GM19193 (cell line): ENCODE measurements around the gene ABHD11.

Experiments
- POLR2A ChIP-seq: IDR thresholded peaks from 4 replicates; pipeline ENCODE4 v1.6.1; 2011; ENCODE audit not compliant: insufficient read depth, insufficient read length; ENCODE audit errors: extremely low read depth

Gene ABHD11

DNA sequence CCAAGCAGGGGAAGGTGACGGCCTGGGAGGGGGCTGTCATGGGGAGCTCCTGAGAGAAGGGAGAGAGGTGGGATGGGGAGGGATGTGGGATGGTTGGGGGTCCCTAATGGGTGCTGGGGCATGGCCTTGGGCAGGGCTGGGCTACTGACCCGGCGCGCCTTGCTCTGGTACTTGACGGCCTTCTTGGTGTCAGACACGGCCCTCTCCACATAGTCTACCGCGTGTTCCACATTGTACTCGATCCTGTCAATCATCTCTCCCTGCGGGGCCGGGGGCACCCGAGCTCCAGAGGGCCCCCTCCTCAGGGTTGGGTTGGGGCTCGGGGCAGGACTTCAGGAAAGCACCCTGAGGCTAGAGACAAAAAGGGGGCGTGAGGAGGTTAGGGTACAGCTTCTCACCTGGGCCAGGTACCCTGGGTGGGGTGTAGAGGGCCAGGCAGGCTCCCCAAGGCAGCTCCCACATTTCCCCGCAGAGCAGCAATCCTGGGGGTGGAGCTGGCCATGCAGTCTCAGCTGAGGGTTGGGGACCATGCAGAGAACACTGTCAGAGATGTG, 37.9 kb downstream of the ABHD11 start:
- TF ChIP-seq POLR2A: no peak

DNA sequence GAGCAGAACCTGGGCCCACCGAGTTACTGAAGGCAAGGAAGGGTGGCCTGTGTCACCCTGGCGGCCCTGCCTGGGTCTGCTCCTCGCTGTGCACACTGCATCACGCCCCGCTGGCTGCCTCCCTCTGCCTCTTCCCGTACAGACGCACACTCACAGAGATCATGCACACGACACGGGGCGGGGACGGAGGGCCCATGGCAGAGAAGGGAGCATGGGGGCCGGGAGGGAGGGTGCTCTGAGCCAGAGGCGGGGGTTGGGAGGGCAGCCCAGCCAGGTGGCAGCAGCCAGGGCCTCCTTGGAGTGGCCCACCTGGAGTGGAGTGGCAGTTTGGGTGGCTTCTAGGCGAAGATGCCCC, 38.6 kb downstream of the ABHD11 start:
- TF ChIP-seq POLR2A: no peak

DNA sequence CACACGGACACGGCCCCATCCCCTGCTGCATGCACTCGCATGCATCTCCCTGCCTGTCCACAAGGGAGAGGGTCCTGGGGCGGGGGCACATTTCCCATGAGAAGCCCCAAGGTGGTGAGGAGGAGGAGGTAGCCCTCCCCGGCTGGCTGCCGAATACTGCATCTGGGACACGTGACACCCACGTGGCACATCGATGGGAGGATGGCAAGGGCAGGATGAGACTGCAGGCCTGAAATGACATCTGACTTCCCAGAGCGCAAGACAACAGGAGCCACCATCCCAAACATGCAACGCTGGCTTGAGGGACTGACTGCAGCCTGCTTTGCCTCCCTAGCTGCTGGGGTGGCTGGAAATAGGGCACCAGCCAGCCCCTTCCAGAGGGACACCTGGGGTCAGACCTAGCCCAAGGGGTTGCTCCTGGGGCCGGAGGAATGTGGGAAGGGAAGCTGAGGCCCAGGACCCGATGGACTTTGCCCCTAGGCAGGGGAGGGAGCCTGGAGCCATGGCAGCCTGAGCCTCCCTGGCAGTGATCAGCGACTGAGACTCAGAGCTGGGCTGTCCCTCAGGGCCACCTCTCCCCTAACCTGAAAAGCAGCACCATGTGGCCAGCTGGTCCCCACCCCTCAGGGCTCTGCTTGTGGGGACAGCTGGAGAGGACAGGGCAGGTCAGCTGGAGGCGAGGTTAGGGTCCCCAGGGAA, 39.1 kb downstream of the ABHD11 start:
- TF ChIP-seq POLR2A: no peak

DNA sequence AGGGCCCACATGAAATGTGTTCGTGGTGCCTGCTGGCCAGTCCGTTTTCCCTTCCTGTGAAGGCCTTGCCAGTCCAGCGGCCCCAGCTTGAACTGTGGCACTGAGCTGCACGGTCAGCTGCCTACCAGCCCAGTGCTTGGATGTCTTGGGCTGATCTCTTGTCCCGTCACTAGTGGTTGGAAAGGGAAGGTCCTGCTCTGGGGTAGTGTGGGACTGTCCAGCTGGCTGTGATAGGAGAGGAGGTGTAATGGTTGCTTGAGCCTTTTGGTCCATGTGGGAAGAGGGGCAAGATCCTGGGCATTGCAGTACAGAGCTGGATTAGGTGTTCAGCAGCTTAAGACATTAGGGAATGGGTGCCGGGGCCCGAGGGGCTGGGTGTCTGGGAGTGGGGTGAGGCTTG, 40.2 kb downstream of the ABHD11 start:
- no peak for TF ChIP-seq POLR2A

DNA sequence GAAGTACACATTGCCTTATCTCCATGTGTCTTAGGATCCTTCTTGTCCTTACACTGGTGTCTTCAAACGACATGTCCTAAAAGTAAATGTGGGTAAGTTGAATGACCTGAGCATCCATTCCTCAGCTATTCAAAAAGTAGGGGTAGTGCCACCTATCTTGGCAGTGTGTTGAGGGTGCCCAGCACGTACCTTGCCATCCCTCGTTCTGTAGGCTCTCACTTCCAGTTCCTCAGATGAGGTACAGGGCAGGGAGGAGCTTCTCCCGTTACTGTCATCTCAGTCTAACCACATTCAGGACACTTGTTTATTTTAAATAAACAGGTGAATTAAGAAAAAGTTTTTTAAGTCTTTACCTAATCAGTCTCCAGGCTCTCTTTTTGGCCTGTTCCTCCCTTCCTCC, 42.2 kb downstream of the ABHD11 start:
- no peak for TF ChIP-seq POLR2A

DNA sequence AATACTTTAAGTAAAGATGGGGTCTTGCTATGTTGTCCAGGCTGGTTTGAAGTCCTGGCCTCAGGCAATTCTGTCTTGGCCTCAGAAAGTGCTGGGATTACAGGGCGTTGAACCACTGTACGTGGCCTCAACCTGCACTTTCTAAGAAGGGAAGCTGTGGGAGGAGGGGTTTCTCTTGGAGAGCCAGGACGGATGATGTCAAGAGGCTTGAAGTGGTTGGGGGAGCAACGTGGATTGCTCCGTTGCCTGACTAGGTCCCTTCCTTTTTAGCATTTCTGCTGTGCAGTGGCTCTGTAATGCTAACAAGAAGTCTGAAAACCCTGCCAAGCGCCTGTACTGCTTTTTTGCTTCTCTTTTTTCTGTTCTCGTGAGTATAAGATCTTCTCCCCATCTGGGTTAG, 48.0 kb downstream of the ABHD11 start:
- TF ChIP-seq POLR2A: no peak

DNA sequence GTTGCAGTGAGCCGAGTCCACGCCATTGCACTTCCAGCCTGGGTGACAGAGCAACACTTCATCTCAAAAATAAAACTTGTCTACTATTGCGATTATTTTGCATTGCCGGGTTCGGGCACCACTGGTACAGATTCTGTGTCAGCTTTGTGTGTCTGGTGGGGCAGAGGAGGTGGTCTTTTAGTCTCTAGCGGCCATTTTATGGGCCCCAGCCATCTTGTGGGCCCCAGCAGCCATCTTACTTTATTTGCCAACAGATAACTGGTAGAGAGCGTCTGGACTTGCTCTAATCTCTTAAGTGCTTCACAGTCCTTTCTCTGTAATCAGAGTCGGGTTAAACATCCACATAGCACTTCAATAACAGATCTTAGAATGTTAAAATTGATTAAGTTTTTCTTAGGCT, 50.3 kb downstream of the ABHD11 start:
- TF ChIP-seq POLR2A: no peak
